Measurements from ENCODE around the gene CDH10. TPM values are rescaled to one million over a fixed set of nuclear protein-coding genes. Genes with fewer than 3 reads are reported as not detected.

Gene CDH10
- total and polyA plus RNA-seq, 2 experiments from 2014 or later = not detected

- peaks cover 32% of the 10 kb centered on the region for H3K4me1 Mint-ChIP-seq
- Histone ChIP-seq H2AFZ (no peak overlapping the region), H3F3A (replicated peaks; ENCODE audit: low read depth) (no peaks in the 10 kb centered on the region), H3K4me3 (no peak overlapping the region), H3K4me1 (ENCODE audit: insufficient read depth) (peaks cover 10% of the 10 kb centered on the region), H3K9me2 (ENCODE audit: insufficient read depth) (no peaks in the 10 kb centered on the region), H3K27me3 (ENCODE audit: insufficient read depth) (peaks cover 23% of the 10 kb centered on the region), H3K27ac (ENCODE audit: low read depth) (no peak overlapping the region), H3K36me3 (ENCODE audit: insufficient read depth) (no peaks in the 10 kb centered on the region), H3K79me2 (replicated peaks; ENCODE audit: insufficient read depth) (no peaks in the 10 kb centered on the region), H4K20me1 (replicated peaks; ENCODE audit: insufficient read depth) (no peaks in the 10 kb centered on the region), H3K4me2 (no peak overlapping the region)
- H3K4me3 Mint-ChIP-seq = no peak overlapping the region
- TF ChIP-seq REST (IDR thresholded peaks at IDR 0.05; ENCODE audit: unreplicated experiment) = no peak
- no peak for TF ChIP-seq EZH2 (IDR thresholded peaks at IDR 0.05; ENCODE audit: low read depth, unreplicated experiment)
- TF ChIP-seq NANOG (IDR thresholded peaks at IDR 0.05; ENCODE audit: borderline replicate concordance) = no peak
- no peak for TF ChIP-seq STAT1 (IDR thresholded peaks at IDR 0.05; ENCODE audit: unreplicated experiment)
- no peak for TF ChIP-seq ZNF114 (CRISPR knock-in tag; IDR thresholded peaks at IDR 0.05)
- no peak for TF ChIP-seq CREB1 (CRISPR knock-in tag; IDR thresholded peaks at IDR 0.05; ENCODE audit: low read depth)
- no peak for TF ChIP-seq ZNF331 (CRISPR knock-in tag; IDR thresholded peaks at IDR 0.05; ENCODE audit: low read depth)
- H3K9me3 Mint-ChIP-seq = no peaks in the 10 kb centered on the region
- H3K36me3 Mint-ChIP-seq (ENCODE audit: low read depth) = no peaks in the 10 kb centered on the region
- ATAC-seq = no peak
- H3K27ac Mint-ChIP-seq = no peak overlapping the region
- DNase-seq (ENCODE audit: low spot score) = no peak
- peaks cover 5% of the 10 kb centered on the region for H3K27me3 Mint-ChIP-seq (ENCODE audit: insufficient read depth, low read depth, poor library complexity)
Observed at GRCh38 chr5:24643156-24643555, 1.6 kb downstream of the CDH10 start.

GRCh38 chr5:24642022-24642421 is 2.8 kb downstream of the CDH10 start:
- Histone ChIP-seq H3K4me3 (no peak overlapping the region), H3K4me2 (no peak overlapping the region)
- ATAC-seq = no peak

More at GRCh38 chr5:24642022-24642421, 2.8 kb downstream of the CDH10 start:
- Histone ChIP-seq H3K36me3 (ENCODE audit: insufficient read depth) (no peaks in the 10 kb centered on the region), H3K27ac (ENCODE audit: low read depth) (no peak overlapping the region), H3K27me3 (ENCODE audit: insufficient read depth) (peaks cover 23% of the 10 kb centered on the region), H4K20me1 (replicated peaks; ENCODE audit: insufficient read depth) (no peaks in the 10 kb centered on the region), H3F3A (replicated peaks; ENCODE audit: low read depth) (no peaks in the 10 kb centered on the region), H3K79me2 (replicated peaks; ENCODE audit: insufficient read depth) (no peaks in the 10 kb centered on the region), H2AFZ (no peak overlapping the region), H3K4me1 (ENCODE audit: insufficient read depth) (peaks cover 10% of the 10 kb centered on the region), H3K9me2 (ENCODE audit: insufficient read depth) (no peaks in the 10 kb centered on the region)
- peaks cover 32% of the 10 kb centered on the region for H3K4me1 Mint-ChIP-seq
- H3K9me3 Mint-ChIP-seq = no peaks in the 10 kb centered on the region
- no peak overlapping the region for H3K27ac Mint-ChIP-seq
- H3K27me3 Mint-ChIP-seq (ENCODE audit: insufficient read depth, low read depth, poor library complexity) = peaks cover 5% of the 10 kb centered on the region
- DNase-seq (ENCODE audit: low spot score) = peak; percentile 53
- TF ChIP-seq CTCF (conservative IDR thresholded peaks at IDR 0.05; ENCODE audit: low read depth in 2 of 2) (peak; percentile 64 to 66), ZNF331 (CRISPR knock-in tag; IDR thresholded peaks at IDR 0.05; ENCODE audit: low read depth) (no peak), REST (IDR thresholded peaks at IDR 0.05; ENCODE audit: unreplicated experiment) (no peak)
- H3K4me3 Mint-ChIP-seq = no peak overlapping the region
- H3K36me3 Mint-ChIP-seq (ENCODE audit: low read depth) = no peaks in the 10 kb centered on the region
